Endothelial cell (in vitro differentiated cells): ENCODE data around the gene TSPAN14. TPM values are rescaled to one million over a fixed set of nuclear protein-coding genes. Genes with fewer than 3 reads are reported as not detected.
A peak's percentile ranks its signal among the peaks of the same experiment; 100 is the strongest.

Source experiments
- DNase-seq: peaks from one replicate; pipeline ENCODE4 v3.0.0; 2021; ENCODE audit warnings: low spot score
- H3K27ac Mint-ChIP-seq: one replicate; pipeline ENCODE4 v1.8.0; 2021; ENCODE audit warnings: mixed read lengths, inconsistent platforms; ENCODE audit not compliant: unreplicated experiment
- H3K27me3 Mint-ChIP-seq: one replicate; pipeline ENCODE4 v1.8.0; 2021; ENCODE audit warnings: mild to moderate bottlenecking, moderate library complexity, mixed read lengths, inconsistent platforms; ENCODE audit not compliant: unreplicated experiment
- H3K36me3 Mint-ChIP-seq: one replicate; pipeline ENCODE4 v1.8.0; 2021; ENCODE audit warnings: mild to moderate bottlenecking, low read depth, mixed read lengths, inconsistent platforms; ENCODE audit not compliant: unreplicated experiment
- H3K4me1 Mint-ChIP-seq: one replicate; pipeline ENCODE4 v1.8.0; 2021; ENCODE audit warnings: mild to moderate bottlenecking, mixed read lengths, inconsistent platforms; ENCODE audit not compliant: unreplicated experiment
- H3K4me3 Mint-ChIP-seq: one replicate; pipeline ENCODE4 v1.8.0; 2021; ENCODE audit warnings: mild to moderate bottlenecking, mixed read lengths, inconsistent platforms; ENCODE audit not compliant: unreplicated experiment
- H3K9me3 Mint-ChIP-seq: one replicate; pipeline ENCODE4 v1.8.0; 2021; ENCODE audit warnings: mixed read lengths, inconsistent platforms; ENCODE audit not compliant: unreplicated experiment
- total RNA-seq: library from RNA; stranded (reverse); fragmentation: NEBNext Ultra II Directional; extraction: Animal tissue kit (Norgen Biotek cat#: 25700); gene quantifications from one replicate; pipeline ENCODE4 v1.2.1, GENCODE V29; 2021; ENCODE audit not compliant: unreplicated experiment
- TF ChIP-seq, protein P1 (sequence below): fragments of 200-600 bp; sonication (generic); IDR thresholded peaks from one replicate; pipeline ENCODE4 v1.5.0; 2021; ENCODE audit warnings: antibody characterized with exemption; ENCODE audit not compliant: unreplicated experiment

TSPAN14 gene
- total RNA-seq, 1 donor from 2014 or later = 147 TPM

DNA sequence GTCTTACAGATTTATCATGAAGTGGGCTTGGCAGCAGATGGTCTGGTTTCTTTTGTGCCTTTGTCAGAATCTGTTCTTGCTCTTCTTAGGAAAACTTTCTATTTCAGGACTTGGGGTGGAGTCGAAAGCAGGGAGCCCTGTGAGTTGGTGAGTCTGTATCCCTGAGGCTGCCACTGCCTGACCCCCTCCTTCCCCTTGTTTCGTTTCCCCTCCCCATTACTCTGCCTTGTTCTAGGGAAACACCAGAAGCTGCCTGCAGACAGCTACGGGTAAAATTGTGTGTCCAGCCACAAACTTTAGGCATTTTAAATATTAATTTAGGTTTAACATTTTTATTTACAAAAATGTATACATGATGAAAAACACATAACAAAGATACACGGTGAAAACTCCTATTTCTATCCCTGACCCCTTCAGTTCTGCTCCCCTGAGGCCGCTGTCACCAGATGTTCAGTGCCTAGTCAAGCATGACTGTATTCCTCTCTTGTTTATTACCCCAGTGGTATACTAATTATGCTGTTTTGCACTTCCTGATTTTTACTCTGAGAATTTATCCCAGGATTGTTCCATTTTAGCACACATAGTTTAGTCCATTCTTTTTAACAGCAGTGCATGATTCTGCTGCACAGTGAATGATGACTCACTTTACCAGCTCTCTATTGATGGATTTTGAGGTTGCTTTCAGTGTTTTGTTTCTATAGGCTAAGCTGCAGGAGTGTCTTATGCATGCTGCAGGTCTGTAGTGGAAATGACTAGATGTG lies 9.1 kb downstream of the TSPAN14 start:
- Mint-ChIP-seq H3K4me3 (no peak overlapping the region), H3K36me3 (peaks cover 8% of the 10 kb centered on the region)
- DNase-seq = no peak

DNA sequence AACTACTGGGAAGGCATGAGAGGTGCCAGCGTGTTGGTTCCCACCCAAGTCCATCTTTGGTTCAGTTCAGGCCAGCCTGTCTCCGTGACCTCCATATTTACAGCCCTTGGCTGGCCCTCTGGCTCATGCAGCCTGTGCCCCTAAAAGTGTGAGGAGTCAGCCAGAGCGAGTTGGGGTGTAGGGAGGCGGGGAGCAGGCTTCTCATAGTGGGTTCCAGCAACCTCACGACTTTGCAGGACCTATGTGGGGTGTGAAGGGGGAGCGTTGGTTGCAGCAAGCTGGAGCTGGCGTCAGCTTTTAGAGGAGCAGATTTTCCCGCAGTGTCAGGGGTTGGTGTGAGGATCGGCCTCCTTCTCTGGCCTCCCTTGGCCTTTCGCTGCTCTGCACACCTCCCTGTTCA lies 9.8 kb downstream of the TSPAN14 start:
- DNase-seq = no peak
- TF ChIP-seq, protein P1, sequence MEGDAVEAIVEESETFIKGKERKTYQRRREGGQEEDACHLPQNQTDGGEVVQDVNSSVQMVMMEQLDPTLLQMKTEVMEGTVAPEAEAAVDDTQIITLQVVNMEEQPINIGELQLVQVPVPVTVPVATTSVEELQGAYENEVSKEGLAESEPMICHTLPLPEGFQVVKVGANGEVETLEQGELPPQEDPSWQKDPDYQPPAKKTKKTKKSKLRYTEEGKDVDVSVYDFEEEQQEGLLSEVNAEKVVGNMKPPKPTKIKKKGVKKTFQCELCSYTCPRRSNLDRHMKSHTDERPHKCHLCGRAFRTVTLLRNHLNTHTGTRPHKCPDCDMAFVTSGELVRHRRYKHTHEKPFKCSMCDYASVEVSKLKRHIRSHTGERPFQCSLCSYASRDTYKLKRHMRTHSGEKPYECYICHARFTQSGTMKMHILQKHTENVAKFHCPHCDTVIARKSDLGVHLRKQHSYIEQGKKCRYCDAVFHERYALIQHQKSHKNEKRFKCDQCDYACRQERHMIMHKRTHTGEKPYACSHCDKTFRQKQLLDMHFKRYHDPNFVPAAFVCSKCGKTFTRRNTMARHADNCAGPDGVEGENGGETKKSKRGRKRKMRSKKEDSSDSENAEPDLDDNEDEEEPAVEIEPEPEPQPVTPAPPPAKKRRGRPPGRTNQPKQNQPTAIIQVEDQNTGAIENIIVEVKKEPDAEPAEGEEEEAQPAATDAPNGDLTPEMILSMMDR = no peak
- Mint-ChIP-seq H3K4me1 (peaks cover 88% of the 10 kb centered on the region), H3K27me3 (peaks cover 20% of the 10 kb centered on the region), H3K27ac (peak overlapping the region; percentile 98), H3K36me3 (peaks cover 8% of the 10 kb centered on the region), H3K4me3 (peak overlapping the region; percentile 76), H3K9me3 (no peaks in the 10 kb centered on the region)

More for the DNA sequence above, 9.1 kb downstream of the TSPAN14 start:
- H3K27ac Mint-ChIP-seq = peak overlapping the region; percentile 98
- no peaks in the 10 kb centered on the region for H3K9me3 Mint-ChIP-seq
- H3K27me3 Mint-ChIP-seq = peaks cover 20% of the 10 kb centered on the region
- H3K4me1 Mint-ChIP-seq = peaks cover 88% of the 10 kb centered on the region
- TF ChIP-seq, protein P1 = no peak

DNA sequence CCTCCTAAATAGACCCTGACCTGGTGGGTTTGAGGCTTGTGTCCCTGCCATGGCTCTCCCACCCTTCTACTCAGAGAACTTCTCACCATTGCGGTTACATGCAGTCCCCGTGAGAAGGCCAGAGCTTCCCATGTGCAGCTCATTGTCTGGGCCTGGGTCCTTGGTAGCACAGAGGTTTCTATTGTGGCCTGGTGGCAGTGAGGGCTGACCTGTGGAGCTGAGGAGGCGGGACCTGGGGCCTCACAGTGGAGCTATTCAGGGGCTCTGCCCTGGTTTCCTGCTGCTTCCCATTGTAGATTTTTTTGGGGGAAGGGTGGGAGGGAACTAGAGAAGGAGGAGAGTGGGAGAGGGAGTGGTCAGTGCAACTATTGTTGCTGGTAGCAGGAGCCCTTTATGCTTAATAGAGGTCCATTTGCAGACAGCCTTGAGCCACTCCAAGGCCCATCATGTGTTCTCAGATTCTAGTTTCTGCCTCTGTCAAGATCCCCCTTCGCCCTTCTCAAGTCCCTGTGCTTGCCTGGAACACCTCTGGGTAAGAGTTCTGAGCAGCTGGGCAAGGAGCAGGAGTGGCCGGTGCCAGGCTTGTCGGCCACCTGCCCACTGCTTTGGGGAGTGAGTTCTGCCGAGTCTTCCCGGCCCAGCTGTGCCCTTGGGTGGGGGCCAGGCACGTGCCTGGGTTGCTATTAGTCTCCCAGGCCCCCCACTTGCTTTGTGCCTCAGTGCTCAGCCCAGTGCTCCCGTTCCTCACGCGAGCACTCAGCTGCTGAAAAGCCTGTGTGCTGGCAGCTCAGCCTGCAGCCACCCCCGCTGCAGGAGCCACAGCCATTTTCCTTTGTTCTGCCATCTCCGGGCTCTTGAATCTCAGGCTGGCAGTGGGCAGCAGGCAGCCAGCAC lies 10.7 kb downstream of the TSPAN14 start:
- TF ChIP-seq, protein P1 = no peak
- H3K27me3 Mint-ChIP-seq = peaks cover 17% of the 10 kb centered on the region
- H3K4me1 Mint-ChIP-seq = peaks cover 90% of the 10 kb centered on the region
- peak overlapping the region; percentile 98 for H3K27ac Mint-ChIP-seq
- H3K36me3 Mint-ChIP-seq = peaks cover 14% of the 10 kb centered on the region
- peak; percentile 62 for DNase-seq
- no peaks in the 10 kb centered on the region for H3K9me3 Mint-ChIP-seq
- peak overlapping the region; percentile 76 for H3K4me3 Mint-ChIP-seq

DNA sequence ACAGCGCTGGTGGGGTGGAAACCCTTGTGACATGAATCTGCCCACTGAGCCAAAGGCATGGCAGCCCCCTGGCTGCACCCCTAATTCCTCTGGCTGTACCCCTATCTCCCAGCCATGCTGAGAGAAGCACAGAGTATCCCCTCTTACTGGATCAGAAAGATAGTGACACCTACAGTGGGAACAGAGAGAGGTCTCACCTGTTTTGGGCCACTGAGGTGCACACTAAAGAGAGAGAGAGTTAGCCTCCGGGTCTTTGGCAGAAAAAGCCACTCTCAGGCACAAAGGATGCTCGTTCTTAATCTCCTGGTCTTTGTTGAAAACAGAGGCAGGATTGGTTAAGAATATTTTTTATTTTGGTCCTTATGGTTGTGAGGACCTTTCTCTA lies 11.3 kb downstream of the TSPAN14 start:
- Mint-ChIP-seq H3K9me3 (no peaks in the 10 kb centered on the region), H3K36me3 (peaks cover 14% of the 10 kb centered on the region), H3K27me3 (peaks cover 12% of the 10 kb centered on the region), H3K27ac (peak overlapping the region; percentile 98), H3K4me3 (peak overlapping the region; percentile 71), H3K4me1 (peaks cover 84% of the 10 kb centered on the region)
- TF ChIP-seq, protein P1 = no peak
- no peak for DNase-seq
